Stimulated activated naive CD8-positive, alpha-beta T cell treated with anti-CD3 and anti-CD28 coated beads, Interleukin-15, Interleukin-2, amounts not matched to agents 100 U/mL and 50 U/mL, for 24 hours (primary cell): Measurements from ENCODE around the gene TMEM88.

ENCODE experiments used
- ATAC-seq: fragments of 150-1000 bp; cut with Tn5 transposase; one replicate; pipeline ENCODE4 v1.10.0; 2021
- DNase-seq: peaks from one replicate; pipeline ENCODE4 v3.0.0; 2021

TMEM88 gene

DNA sequence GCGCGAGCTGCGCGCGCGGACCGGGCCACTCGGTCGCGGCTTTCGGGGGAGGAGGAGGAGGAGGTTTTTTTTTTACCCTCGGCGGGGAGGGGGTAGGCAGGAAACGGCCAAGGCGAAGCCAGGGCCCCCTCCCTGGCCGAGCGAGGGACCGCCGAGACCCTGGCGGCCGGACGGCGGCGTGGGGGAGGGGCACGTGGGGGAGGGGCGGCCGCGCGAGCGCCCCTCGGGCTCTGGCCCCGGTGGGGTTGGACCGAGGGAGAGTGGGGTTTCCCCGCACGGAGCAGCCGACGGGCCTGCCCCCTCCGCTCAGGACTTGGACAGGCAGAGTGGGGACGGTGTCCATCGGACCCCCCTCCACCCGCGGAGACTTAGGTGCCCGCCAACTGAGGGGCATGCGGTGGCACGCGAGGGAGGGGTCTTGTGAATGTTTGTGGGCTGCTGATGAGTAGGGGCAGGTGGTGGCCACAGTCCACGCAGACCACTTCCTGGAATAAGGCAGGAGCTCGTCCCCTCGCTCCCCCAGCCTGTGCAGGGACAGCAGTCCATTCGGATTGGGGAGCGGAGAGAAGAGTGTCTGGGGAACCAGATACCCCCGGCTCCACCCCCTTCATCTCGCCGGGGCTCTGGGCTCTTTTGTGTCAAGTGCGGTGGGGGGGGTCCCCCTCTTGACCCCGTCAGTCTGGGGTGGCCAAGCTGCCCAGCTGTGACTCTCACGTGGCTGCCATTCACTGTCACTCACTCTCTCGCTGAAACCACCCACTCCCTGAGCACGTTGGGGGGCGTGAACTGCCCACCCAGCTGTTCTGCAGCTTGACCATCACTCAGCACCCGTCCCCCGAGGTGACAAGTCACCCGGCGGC is 30.7 kb downstream of the TMEM88 start:
- peak; percentile 66 for DNase-seq
- ATAC-seq = peak; percentile 8

DNA sequence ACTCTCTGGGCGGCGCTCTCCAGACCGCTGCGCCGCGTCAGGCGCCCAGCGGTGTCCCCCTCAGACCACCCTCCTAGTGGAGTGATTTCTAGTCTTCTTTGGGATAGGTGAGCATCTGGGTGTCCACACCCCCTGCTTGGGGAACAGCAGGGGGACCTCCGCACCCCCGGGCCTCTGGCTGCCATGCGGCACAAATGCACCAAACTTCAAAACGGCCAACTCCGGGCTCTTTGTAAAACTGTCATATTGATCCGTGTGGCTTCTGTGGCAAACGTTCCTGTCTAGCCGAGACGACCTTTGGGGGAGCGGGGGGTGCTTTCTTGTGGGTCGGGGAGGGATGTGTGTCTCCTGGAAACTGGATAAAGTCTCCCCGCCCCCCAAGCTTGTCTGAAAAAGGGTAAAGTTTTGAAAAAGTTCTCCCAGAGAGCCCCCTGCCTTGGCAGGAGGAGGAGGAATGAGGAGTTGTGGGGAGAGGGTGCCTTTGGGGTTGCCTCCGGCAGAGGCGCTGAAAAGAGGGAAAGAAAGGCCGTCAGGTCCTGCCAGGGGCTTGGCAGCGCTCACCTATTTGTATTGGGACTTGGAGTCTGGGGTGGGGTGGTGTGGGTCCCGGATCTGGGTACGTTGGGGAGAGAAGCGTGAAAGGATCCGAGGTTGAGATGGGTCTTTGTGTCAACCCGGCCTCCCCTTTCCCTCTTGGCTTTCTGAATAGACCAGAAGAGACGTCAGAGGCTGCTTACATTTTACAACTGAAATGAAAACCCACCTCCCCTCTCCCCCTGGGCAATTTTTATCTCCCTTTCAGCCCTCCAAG is 31.6 kb downstream of the TMEM88 start:
- DNase-seq (peak; percentile 73), ATAC-seq (peak; percentile 7)

DNA sequence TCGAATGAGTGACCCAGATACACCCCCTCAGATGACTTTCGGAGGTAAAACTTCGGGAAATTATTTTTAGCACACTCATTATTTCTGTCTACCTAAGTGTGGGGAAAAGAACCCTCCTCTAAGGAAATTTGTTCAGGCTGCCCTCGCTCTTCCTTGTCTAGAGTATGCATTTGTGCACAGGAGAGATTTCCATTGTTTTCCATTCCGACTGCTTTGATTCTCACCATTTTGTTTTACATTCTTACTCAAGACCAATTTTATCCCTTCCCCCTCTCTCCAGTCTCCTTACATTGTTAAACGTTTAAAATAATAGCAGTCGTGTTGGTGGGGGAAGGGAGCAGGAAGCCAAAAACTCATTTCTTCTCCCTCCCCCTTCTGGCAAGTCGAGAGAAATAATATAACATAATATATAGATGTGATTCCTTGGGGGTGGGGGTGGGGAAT is 32.2 kb downstream of the TMEM88 start:
- ATAC-seq = no peak

DNA sequence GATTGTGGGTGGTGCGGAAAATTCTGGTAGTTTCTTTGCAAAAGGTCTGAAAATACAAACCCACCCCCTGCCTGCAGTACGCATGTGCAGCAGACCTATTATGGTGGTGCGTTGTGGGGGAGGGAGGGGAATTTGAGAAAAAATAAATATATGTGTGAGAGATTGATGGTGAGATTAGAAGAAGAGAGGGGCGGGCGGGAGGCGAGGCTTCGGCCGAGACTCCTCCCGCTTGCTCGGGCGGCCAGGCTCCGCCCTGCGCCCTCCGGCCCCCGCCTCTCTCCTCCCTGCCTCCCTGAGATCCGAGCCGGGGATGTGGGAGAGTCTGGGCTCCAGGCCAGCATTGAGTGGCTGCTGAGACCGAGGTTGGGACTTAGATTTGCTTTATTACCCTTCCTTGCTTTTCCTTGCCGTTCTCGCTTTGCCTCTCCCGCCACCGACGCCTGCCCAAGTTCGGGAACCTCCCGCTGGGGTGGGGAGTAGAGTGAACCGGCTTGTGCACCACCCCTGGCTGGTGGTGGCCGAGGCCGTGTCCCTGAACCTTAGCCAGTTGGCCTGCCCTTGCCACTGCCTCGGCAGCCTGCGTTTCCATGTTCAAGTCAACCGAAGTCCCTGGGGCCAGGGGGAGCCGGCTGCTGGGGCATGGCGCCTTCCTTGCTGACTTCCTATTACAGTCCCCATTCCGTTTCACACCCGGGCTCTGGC is 32.8 kb downstream of the TMEM88 start:
- peak; percentile 85 for DNase-seq

More for the DNA sequence above, 32.2 kb downstream of the TMEM88 start:
- DNase-seq = no peak

DNA sequence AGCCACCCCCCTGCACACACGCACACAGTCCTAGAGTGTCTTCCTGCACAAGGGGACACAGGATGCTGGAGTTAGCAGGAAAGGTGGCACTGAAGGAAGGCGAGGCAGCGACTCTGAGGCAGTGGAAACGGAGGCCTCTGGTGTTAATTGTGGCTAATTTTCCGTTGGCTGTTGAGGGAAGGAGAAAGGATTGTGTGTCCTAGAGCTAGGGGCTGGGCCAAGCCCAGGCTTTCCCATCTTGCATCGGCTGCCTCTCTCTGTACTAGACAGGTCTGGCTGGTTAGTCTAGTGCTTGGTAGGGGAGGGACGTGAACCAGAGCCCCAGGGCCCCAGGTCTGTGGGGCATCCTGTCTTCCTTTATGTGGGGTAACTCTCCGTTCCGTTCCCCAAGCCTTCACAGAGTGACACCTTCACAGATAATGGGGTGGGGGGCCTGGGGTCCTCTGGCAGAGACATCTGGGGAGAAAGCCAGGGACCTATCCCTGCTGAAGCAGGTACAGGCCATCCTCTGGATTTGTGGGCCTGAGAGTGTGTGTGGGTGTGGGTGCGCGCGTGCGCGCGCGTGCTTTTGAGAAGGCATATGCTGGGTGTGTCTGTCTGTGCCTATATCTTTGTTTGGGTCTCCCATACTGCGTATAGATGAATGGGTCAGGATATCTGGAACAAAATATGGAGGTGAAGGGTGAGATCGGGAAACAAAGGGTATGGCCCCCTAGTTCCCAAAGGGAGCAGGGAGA is 33.5 kb downstream of the TMEM88 start, which contains the start of gene CHD3:
Gene CHD3 (plus strand): TSS at position 606 of the 737 bp plus-strand sequence. CDS start 212 bp downstream, outside the sequence.
- DNase-seq (peak; percentile 66), ATAC-seq (peak; percentile 20)

More for the DNA sequence above, 32.8 kb downstream of the TMEM88 start:
- ATAC-seq = peak; percentile 74

DNA sequence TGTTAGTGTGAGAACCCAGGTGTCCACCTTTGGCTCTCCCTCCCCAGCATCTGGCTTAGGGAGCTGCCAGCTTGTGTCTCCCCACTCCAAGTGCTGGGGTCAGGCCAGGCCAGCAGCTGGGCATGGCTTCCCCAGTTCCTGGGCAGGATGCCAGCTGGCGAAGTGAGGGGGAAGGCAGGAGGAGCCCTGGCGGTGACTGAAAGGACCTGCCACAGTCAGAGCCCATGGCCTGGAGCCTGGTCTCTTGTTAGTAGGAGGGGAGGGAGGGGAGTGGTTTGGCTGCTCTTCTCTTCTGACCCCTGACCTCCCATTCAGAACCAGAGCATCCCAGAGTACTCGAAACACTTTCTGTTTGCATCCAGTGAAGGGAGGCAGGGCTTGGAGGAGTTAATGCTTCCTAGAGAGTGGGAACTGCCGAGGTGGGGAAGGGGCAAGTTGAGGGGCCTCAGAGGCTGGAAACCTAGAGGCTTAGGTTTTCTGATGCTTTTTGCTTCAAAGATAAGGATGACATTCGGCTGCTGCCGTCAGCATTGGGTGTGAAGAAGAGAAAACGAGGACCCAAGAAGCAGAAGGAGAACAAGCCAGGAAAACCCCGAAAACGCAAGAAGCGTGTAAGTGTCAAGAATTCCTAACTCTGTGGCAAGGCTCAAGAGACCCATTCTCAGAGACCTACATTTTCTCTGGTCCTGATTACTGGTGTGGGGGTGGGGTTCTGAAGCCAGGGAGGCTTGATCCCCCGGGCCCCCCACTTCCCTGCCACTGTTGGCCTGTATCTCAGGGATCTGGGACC is 34.5 kb downstream of the TMEM88 start:
- ATAC-seq (no peak), DNase-seq (peak; percentile 62)

DNA sequence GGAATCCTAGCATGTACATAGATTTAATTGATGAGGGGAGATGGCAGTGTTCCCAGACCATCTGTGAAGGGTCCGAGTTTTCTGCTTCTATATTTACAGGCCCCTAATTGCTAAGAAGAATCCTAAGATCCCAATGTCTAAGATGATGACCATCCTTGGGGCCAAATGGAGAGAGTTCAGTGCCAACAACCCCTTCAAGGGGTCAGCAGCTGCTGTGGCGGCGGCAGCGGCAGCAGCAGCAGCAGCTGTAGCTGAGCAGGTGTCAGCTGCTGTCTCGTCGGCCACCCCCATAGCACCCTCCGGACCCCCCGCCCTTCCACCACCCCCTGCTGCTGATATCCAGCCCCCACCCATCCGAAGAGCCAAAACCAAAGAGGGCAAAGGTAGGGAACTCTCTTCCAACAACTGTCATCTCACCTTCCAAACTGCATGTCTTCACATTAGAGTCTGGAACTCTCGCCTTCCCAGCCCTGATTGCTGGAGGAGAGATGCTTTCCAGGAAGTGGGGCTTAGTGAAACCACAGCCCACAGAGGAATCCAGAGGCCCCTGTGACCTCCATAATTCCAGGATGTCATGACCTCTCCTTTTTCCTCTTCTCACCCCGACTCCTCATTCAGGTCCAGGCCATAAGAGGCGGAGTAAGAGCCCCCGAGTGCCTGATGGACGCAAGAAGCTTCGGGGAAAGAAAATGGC is 38.5 kb downstream of the TMEM88 start:
- ATAC-seq = no peak
- no peak for DNase-seq

DNA sequence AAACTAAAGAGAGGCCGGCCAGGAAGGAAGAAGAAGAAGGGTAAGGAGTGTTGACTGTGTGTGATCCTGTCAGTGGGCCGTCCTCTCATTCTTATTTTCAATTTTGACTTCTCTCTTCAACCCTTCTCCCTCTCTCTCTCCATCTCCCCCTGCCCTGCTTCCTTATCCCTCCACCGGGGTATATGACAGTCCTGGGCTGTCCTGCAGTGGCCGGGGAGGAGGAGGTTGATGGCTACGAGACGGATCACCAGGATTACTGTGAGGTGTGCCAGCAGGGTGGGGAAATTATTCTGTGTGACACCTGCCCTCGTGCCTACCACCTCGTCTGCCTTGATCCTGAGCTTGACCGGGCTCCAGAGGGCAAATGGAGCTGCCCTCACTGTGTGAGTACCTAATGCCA is 39.4 kb downstream of the TMEM88 start:
- ATAC-seq = no peak

DNA sequence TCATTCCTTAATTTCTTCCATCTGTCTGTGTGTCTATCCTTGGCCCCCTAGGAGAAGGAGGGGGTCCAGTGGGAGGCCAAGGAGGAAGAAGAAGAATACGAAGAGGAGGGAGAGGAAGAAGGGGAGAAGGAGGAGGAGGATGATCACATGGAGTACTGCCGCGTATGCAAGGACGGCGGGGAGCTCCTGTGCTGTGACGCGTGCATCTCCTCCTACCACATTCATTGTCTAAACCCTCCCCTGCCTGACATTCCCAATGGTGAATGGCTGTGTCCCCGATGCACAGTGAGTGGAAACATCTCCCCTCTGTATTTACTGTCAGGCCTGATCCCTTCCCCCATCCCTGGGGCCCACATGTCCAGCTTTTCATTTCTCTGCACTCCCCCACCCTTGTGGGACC is 40.0 kb downstream of the TMEM88 start:
- no peak for ATAC-seq
- no peak for DNase-seq

More for the DNA sequence above, 39.4 kb downstream of the TMEM88 start:
- DNase-seq = no peak

DNA sequence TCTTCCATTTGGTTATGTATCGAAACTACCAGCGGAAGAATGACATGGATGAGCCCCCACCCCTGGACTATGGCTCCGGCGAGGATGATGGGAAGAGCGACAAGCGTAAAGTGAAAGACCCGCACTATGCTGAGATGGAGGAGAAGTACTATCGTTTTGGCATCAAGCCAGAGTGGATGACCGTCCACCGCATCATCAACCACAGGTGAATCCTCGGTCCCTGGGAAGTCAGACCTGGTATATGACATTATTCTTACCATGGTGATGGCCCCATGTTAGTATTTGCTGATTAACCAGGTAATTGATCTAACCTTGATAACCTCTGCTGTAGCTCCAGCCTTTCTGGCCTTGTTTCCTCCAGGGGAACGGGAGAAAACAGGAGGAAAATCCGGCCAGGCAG is 42.2 kb downstream of the TMEM88 start:
- ATAC-seq (no peak), DNase-seq (no peak)

DNA sequence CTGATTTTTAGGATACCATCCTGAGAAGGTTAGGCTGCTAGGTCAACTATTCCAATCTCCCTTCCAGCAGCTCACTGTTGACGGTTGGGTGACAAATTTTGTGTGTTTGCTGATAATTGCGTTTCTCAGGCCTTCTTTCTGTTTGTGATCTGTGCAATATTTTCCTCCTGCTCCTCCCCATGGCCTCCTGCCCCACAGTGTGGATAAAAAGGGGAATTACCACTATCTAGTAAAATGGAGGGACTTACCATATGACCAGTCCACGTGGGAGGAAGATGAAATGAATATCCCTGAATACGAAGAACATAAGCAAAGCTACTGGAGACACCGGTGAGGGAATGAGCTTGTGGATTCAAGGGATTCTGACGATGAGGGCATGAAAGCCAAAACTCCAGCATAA is 42.9 kb downstream of the TMEM88 start:
- DNase-seq (no peak), ATAC-seq (peak; percentile 73)

DNA sequence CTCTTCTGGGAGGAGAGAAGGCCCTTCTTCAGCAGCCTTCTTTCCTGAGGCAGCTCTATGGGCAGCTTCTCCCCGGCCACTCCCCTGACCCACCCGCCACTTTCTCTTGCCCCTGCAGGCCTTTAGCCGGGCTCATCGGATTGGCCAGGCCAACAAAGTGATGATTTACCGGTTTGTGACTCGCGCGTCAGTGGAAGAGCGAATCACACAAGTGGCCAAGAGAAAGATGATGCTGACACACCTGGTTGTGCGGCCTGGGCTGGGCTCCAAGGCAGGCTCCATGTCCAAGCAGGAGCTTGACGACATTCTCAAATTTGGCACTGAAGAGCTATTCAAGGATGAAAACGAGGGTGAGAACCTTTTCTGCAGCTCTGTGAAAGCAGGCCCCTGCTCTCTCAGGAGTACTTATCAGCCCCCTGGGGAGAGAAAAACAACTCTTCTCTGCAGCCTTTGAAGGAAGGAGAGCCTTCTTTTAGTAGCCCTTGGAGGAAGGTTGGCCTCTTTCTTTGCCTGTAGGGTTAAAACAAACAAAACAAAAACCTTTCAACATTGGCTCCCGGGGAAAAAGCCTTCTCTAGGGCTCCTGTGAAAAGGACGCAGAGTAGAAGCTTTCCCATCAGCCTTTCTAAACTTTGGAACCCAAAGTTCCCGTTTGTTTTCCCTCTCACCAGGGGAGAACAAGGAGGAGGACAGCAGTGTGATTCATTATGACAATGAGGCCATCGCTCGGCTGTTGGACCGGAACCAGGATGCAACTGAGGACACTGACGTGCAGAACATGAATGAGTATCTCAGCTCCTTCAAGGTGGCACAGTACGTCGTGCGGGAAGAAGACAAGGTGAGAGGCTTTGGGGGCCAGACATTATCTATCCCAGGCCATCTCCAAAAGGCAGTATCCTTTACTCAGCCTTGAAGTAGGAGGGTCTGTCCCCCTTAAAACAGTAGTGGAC is 48.6 kb downstream of the TMEM88 start:
- DNase-seq (no peak), ATAC-seq (no peak)
